ENCODE measurements around the gene PSAT1. TPM values are rescaled to one million over a fixed set of nuclear protein-coding genes. Genes with fewer than 3 reads are reported as not detected.

PSAT1 gene
- total RNA-seq, 1 donor from 2014 or later, result 87.6 TPM

DNA sequence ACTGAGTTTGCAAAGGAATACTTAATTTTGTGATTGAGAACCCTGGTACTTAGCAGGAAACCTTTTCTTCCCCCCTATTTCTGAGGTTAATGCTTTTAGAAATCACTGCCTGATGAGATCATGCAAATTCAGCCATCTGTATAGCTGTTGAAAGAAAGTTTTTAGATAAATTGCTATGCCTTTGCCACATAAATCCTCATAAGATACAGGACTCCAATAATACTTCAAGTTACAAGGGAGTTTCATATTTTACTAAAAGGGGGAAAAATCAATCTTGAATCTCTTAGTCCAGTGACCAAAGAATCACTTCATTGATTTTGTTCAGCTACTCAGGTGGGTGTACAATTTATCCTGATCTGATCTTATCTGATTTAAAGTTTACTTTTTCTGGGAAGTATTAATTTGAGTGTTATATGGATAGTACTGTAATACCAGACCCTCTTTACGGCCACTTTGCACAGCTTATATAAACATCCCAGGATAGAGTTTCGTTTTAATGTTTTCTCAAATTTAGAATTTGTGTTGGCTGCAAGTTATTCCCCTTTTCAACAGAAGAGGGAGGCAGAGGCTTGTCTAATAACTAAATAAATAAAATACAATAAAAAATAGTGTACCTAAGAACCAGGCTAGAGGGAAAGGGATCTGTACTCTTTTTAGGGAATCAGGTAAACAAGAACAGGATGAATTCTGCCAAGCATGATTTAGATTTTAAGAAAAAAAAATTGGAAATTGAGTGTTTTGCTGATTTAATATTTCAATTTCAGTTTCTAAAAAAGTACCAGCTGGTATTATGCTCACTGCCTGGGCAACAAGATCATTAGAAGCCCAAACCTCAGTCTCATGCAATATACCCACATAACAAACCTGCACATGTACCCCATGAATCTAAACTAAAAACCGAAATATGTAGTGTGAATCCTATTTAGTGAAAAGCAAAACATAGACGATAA is 69.1 kb downstream of the PSAT1 start:
- DNase-seq (ENCODE audit: low read depth), result peak; percentile 29

DNA sequence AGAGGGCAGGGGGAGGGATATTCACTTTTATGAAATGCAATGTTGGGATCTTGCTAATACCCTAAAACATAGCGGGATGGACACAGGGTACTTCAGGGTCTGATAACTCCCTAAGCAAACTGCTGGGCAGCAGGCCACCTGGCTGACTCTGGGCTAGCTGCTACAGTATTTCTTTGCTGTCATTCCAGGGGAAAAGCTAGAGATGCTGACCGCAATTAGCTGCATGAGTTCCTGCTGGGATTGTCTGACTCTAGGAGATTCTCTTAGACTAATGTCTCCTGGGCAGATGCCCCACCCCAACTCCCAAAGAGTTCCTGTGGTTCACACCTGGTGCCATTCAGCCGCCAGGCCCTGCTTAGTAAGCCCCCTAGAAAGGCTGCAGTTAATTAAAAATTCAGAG is 69.9 kb downstream of the PSAT1 start:
- DNase-seq (ENCODE audit: low read depth), result peak; percentile 43

DNA sequence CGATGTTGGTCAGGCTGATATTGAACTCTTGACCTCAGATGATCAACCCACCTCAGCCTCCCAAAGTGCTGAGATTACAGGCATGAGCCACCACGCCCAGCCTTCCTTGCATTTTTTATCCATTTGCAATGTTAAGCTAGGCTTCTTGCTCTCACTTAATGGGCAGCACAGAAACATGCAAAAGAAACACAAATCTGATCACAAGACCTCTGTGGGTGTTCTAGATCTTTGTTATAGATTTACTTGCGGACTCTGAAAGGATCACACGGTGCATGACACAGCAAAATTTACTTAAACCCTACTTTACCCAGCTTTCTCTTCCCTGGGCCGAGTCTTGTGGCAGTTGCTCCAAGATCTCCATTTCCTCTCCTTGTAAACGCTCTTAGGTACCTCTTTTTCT is 71.3 kb downstream of the PSAT1 start:
- DNase-seq (ENCODE audit: low read depth), result peak; percentile 51

- peak; percentile 59 for DNase-seq (ENCODE audit: low read depth)
Measured at GRCh38 chr9:78369639-78370219, 72.8 kb downstream of the PSAT1 start.

GRCh38 chr9:78370991-78371390 is 74.1 kb downstream of the PSAT1 start:
- no peak for DNase-seq (ENCODE audit: low read depth)

DNA sequence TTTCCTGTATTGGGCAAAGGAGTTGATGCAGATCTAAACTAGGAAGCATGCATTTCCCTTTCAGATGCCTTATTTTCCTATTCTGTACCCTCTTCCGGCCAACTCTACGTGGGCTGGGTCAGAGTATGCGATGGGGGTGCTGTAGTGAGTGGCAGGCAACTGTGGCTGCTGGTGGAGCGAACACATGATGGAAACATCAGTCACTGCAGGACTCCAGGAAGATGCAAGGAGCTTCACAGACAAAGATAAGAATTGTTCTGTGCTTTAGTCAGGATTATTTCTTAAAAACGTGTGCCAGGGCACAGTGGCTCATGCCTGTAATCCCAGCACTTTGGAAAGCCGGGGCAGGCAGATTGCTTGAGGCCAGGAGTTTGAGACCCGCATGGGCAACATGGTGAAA is 75.1 kb downstream of the PSAT1 start:
- no peak for DNase-seq (ENCODE audit: low read depth)

Other genes starting within 250 kb of the PSAT1 start
- gene CEP78, start 61.0 kb upstream of the PSAT1 start, total RNA-seq, result 11.0 and 16.7 TPM in 2 replicates

Data from renal cortical epithelial cell (primary cell).